Prostate gland (tissue), 2 donors: ENCODE data around the gene SCYGR8. TPM values are rescaled to one million over a fixed set of nuclear protein-coding genes. Genes with fewer than 3 reads are reported as not detected.
A peak's percentile ranks its signal among the peaks of the same experiment; 100 is the strongest.
"Not testable (repeated sequence)": the region's sequence is repeated elsewhere in the genome, so short reads cannot be mapped to it uniquely, and the experiment has no call there.

ENCODE experiments used
- DNase-seq: peaks from one replicate; pipeline ENCODE4 v3.0.0-alpha.2; 2019; ENCODE audit warnings: low spot score
- H3K27ac ChIP-seq, 2 donors: fragments of 200-600 bp; sonication (generic); 2 replicates each; pipeline ENCODE4 v1.5.1; 2017 to 2019
- H3K27me3 ChIP-seq: fragments of 200-600 bp; sonication (generic); replicated peaks from 2 replicates; pipeline ENCODE4 v1.5.1; 2019; ENCODE audit not compliant: insufficient read depth
- H3K36me3 ChIP-seq, 2 donors: fragments of 200-600 bp; sonication (generic); 1 replicate in 1 of 2; 2 replicates in 1 of 2; pipeline versions ENCODE4 v1.5.1 to v1.8.1; 2017 to 2019
- H3K4me1 ChIP-seq: fragments of 200-600 bp; sonication (generic); replicated peaks from 2 replicates; pipeline ENCODE4 v1.5.1; 2019
- H3K4me3 ChIP-seq, 2 donors: fragments of 200-600 bp; sonication (generic); 2 replicates each; pipeline ENCODE4 v1.5.1; 2017 to 2019
- H3K9me3 ChIP-seq: fragments of 200-600 bp; sonication (generic); 2 replicates; pipeline ENCODE4 v1.5.1; 2017
- POLR2A ChIP-seq: fragments of 450-650 bp; IDR thresholded peaks from one replicate; pipeline ENCODE4 v1.6.1; 2016; ENCODE audit warnings: antibody characterized with exemption, mild to moderate bottlenecking
- POLR2AphosphoS5 ChIP-seq: sonication (generic); formaldehyde crosslinking; IDR thresholded peaks from one replicate; pipeline ENCODE4 v1.6.1; 2017; ENCODE audit warnings: antibody characterized with exemption
- WGBS: methylation state at CpG from one replicate; pipeline ENCODE4 v1.1.5; 2018; 5-methylcytosine and 5-hydroxymethylcytosine counted together
- intact Hi-C: fragments of 100-400 bp; cut with DNase I; formaldehyde crosslinking; loops from one replicate; pipeline ENCODE4 v1.14.2; 2022
- total RNA-seq, 2 donors: library from RNA; depleted of rRNA; stranded (reverse); fragments of >200 nt; gene quantifications; one replicate each; pipeline ENCODE4 v1.1.0, GENCODE V29; 2016
- TF ChIP-seq, protein P1 (sequence below), 4 experiments: fragments of 200-600 bp in 2 of 4; fragments of 450-650 bp in 2 of 4; sonication (generic) in 2 of 4; IDR thresholded peaks; 1 replicate in 3 of 4; 2 replicates in 1 of 4; pipeline ENCODE4 v1.5.1; 2016 to 2019; ENCODE audit warnings: antibody characterized with exemption in 4 of 4, mild to moderate bottlenecking in 2 of 4, moderate library complexity in 2 of 4

The SCYGR8 gene
- total RNA-seq, 2 donors from 2014 or later: not detected

GRCh38 chr2:227717687-227718567 lies 27.8 kb upstream of the SCYGR8 start, which contains the start of gene SLC19A3:
Gene SLC19A3, minus strand, starts transcription at chr2:227718028. Its CDS starts 15,710 bp downstream, at chr2:227702318.
- peak within 1 kb of the TSS; percentile 7 to 28 for H3K4me3 ChIP-seq
- no peaks in the 10 kb centered on the region for H3K36me3 ChIP-seq
- intact Hi-C loops: no loop called here
- peak; percentile 58 for DNase-seq
- no peaks in the 10 kb centered on the region for H3K27me3 ChIP-seq
- H3K4me1 ChIP-seq: no peaks in the 10 kb centered on the region
- H3K27ac ChIP-seq: no peak within 1 kb of the TSS
- H3K9me3 ChIP-seq: no peaks in the 10 kb centered on the region
- TF ChIP-seq POLR2AphosphoS5: no peak
- TF ChIP-seq, protein P1, sequence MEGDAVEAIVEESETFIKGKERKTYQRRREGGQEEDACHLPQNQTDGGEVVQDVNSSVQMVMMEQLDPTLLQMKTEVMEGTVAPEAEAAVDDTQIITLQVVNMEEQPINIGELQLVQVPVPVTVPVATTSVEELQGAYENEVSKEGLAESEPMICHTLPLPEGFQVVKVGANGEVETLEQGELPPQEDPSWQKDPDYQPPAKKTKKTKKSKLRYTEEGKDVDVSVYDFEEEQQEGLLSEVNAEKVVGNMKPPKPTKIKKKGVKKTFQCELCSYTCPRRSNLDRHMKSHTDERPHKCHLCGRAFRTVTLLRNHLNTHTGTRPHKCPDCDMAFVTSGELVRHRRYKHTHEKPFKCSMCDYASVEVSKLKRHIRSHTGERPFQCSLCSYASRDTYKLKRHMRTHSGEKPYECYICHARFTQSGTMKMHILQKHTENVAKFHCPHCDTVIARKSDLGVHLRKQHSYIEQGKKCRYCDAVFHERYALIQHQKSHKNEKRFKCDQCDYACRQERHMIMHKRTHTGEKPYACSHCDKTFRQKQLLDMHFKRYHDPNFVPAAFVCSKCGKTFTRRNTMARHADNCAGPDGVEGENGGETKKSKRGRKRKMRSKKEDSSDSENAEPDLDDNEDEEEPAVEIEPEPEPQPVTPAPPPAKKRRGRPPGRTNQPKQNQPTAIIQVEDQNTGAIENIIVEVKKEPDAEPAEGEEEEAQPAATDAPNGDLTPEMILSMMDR (IDR thresholded peaks at IDR 0.05): no peak
- TF ChIP-seq POLR2A: no peak
- WGBS: 4% methylated on average over 35 of the region's 35 CpGs

GRCh38 chr2:227719641-227720040 lies 26.1 kb upstream of the SCYGR8 start:
- TF ChIP-seq POLR2A (no peak), POLR2AphosphoS5 (no peak)
- TF ChIP-seq, protein P1 (IDR thresholded peaks at IDR 0.05): no peak

GRCh38 chr2:227720680-227721079 lies 25.0 kb upstream of the SCYGR8 start:
- no peak overlapping the region for H3K4me3 ChIP-seq
- DNase-seq: no peak
- H3K36me3 ChIP-seq: no peaks in the 10 kb centered on the region
- 91% methylated on average over 4 of the region's 4 CpGs for WGBS
- H3K4me1 ChIP-seq: no peaks in the 10 kb centered on the region
- no peaks in the 10 kb centered on the region for H3K27me3 ChIP-seq
- intact Hi-C loops: no loop called here
- TF ChIP-seq POLR2AphosphoS5 (no peak), POLR2A (no peak)
- TF ChIP-seq, protein P1 (IDR thresholded peaks at IDR 0.05): no peak
- H3K9me3 ChIP-seq: no peaks in the 10 kb centered on the region
- H3K27ac ChIP-seq: no peak overlapping the region

More at GRCh38 chr2:227719641-227720040, 26.1 kb upstream of the SCYGR8 start:
- H3K9me3 ChIP-seq: no peaks in the 10 kb centered on the region
- no peaks in the 10 kb centered on the region for H3K27me3 ChIP-seq
- H3K4me1 ChIP-seq: no peaks in the 10 kb centered on the region
- no peak for DNase-seq
- no peak overlapping the region for H3K27ac ChIP-seq
- WGBS: 94% methylated on average over 4 of the region's 4 CpGs
- H3K36me3 ChIP-seq: no peaks in the 10 kb centered on the region
- H3K4me3 ChIP-seq: no peak overlapping the region
- intact Hi-C loops: no loop called here

DNA sequence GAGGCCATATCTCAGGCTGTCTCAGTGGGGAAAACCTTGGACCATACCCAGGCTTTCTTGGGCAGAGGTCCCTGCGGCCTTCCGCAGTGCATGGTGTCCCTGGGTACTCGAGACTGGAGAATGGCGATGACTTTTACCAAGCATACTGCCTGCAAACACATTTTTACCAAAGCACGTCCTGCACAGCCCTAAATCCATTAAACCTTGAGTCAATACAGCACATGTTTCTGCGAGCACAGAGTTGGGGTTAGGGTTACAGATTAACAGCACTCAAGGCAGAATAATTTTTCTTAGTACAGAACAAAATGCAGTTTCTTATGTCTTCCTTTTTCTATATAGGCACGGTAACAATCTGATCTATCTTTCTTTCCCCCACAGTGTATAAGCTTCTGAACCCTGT lies 22.9 kb upstream of the SCYGR8 start:
- H3K36me3 ChIP-seq, H3K27me3 ChIP-seq, H3K9me3 ChIP-seq, H3K4me1 ChIP-seq, intact Hi-C loops, H3K4me3 ChIP-seq, H3K27ac ChIP-seq, DNase-seq: not testable (repeated sequence)
- 45% methylated on average over 7 of the region's 7 CpGs for WGBS

DNA sequence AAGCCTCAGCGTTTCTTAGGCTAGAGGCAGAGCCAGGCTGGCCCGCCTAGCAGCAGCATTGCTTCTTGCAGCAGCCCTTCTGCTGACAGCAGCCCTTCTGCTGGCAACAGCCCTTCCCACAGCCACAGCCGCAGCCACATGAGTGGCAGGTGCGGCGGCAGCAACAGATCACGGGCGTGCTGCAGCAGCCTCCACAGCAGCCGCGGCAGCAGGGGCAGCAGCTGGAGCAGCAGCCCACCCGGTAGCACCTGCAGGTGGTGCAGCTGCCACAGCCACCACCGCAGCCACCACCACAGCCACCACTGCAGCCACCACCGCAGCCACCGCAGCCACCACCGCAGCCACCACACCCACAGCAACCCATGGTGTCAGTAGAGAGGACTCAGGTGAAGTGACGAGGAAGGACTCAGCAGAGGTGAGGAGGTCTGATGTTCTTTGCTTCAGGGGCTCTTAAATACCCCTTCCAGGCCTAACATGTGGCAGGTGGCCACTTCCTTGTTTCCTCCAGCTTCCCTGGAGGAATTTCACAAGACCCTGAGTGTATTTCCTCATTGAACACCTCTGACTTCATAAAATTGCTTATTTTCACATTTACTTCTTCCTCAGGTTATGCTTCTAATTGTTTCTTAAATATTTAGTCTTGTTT lies 21.2 kb upstream of the SCYGR8 start, which contains the start of gene SCYGR6:
Gene SCYGR6 (minus strand): TSS at position 364 of the 646 bp plus-strand sequence. CDS start 0 bp downstream, at position 364.
- TF ChIP-seq, protein P1 (IDR thresholded peaks at IDR 0.05): no peak
- TF ChIP-seq POLR2AphosphoS5: no peak
- no peak for TF ChIP-seq POLR2A
- no peak within 1 kb of the TSS for H3K27ac ChIP-seq
- 65% methylated on average over 11 of the region's 15 CpGs for WGBS
- H3K4me3 ChIP-seq: no peak within 1 kb of the TSS
- H3K27me3 ChIP-seq: no peaks in the 10 kb centered on the region
- H3K36me3 ChIP-seq: no peaks in the 10 kb centered on the region
- no peaks in the 10 kb centered on the region for H3K9me3 ChIP-seq
- intact Hi-C loops: no loop called here
- DNase-seq: no peak
- H3K4me1 ChIP-seq: no peaks in the 10 kb centered on the region
